WTC11 (cell line): Measurements from ENCODE around the gene CDRT4.

Experiments used
- FOXP1 ChIP-seq: sonication (generic); formaldehyde crosslinking; IDR thresholded peaks from 2 replicates; pipeline ENCODE4 v1.8.0; 2022; ENCODE audit warnings: missing genetic modification reagents, mild to moderate bottlenecking, moderate library complexity, borderline replicate concordance
- ZNF423 ChIP-seq: fragments of 250-450 bp; sonication (Bioruptor Pico); IDR thresholded peaks from 2 replicates; pipeline ENCODE4 v2.1.2; 2022; ENCODE audit warnings: mild to moderate bottlenecking, moderate library complexity

DNA sequence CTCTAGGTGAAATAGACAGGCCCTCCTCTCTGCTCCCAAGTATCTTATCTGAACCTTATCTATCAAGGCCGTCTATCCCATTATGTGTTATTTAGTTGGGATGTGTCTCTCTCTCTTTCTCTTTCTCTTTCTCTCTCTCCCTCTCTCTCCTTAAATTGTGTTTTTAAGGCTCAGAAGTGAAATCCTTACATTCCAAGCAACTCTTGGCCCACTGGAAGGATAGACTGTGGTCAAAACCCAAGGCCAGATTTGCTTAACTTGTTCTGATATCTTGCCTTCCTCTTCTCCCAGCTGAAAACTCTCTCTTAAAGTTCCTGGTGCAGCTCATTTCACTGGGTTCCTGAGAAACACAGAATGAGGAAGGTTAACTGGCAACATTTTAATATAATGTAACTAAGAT is 14.7 kb downstream of the CDRT4 start:
- no peak for TF ChIP-seq ZNF423 (CRISPR knock-in tag)
- TF ChIP-seq FOXP1 (CRISPR knock-in tag), result no peak
